CD4-positive, alpha-beta T cell treated with Interleukin-12 subunit alpha and Interleukin-12 subunit beta, for 1 hour (primary cell): ENCODE results near the gene MDH1.
A peak's percentile ranks its signal among the peaks of the same experiment; 100 is the strongest.
"Not testable (repeated sequence)": the region's sequence is repeated elsewhere in the genome, so short reads cannot be mapped to it uniquely, and the experiment has no call there.

Experiments
- DNase-seq: peaks from one replicate; pipeline ENCODE4 v3.0.0-alpha.2; 2020

Gene MDH1

GRCh38 chr2:63588385-63589147, at the start of gene MDH1, which contains the start of gene WDPCP:
MDH1 (plus strand) TSS chr2:63588963; CDS start chr2:63589044, 81 bp downstream.
WDPCP (minus strand) TSS chr2:63588477; CDS start chr2:63588271, 206 bp downstream.
- peak; percentile 96 for DNase-seq

GRCh38 chr2:63539416-63540162, 49.2 kb upstream of the MDH1 start:
- DNase-seq = no peak

GRCh38 chr2:63544017-63544627, 44.6 kb upstream of the MDH1 start:
- DNase-seq = no peak

- DNase-seq = no peak
Measured at GRCh38 chr2:63545023-63545422, 43.7 kb upstream of the MDH1 start.

- no peak for DNase-seq
Measured at GRCh38 chr2:63553049-63553448, 35.7 kb upstream of the MDH1 start.

- DNase-seq = no peak
Measured at GRCh38 chr2:63555299-63555698, 33.5 kb upstream of the MDH1 start.

GRCh38 chr2:63555931-63556330, 32.8 kb upstream of the MDH1 start:
- no peak for DNase-seq

- DNase-seq = not testable (repeated sequence)
Measured at GRCh38 chr2:63557819-63558218, 30.9 kb upstream of the MDH1 start.

GRCh38 chr2:63558922-63559321, 29.8 kb upstream of the MDH1 start:
- DNase-seq = not testable (repeated sequence)

- DNase-seq = no peak
Measured at GRCh38 chr2:63562751-63563150, 26.0 kb upstream of the MDH1 start.

GRCh38 chr2:63569740-63570139, 19.0 kb upstream of the MDH1 start:
- no peak for DNase-seq

GRCh38 chr2:63571291-63571690, 17.5 kb upstream of the MDH1 start:
- no peak for DNase-seq

- no peak for DNase-seq
Measured at GRCh38 chr2:63572001-63572400, 16.8 kb upstream of the MDH1 start.

GRCh38 chr2:63573026-63573425, 15.7 kb upstream of the MDH1 start:
- DNase-seq = not testable (repeated sequence)

- not testable (repeated sequence) for DNase-seq
Measured at GRCh38 chr2:63573726-63574345, 14.9 kb upstream of the MDH1 start.

- DNase-seq = no peak
Measured at GRCh38 chr2:63576546-63576945, 12.2 kb upstream of the MDH1 start.

GRCh38 chr2:63578767-63579166, 10.0 kb upstream of the MDH1 start:
- DNase-seq = no peak

GRCh38 chr2:63580651-63581297, 8.0 kb upstream of the MDH1 start:
- no peak for DNase-seq

GRCh38 chr2:63581298-63581961, 7.3 kb upstream of the MDH1 start:
- no peak for DNase-seq

- DNase-seq = no peak
Measured at GRCh38 chr2:63582873-63583272, 5.9 kb upstream of the MDH1 start.

GRCh38 chr2:63587814-63588384, 864 bp upstream of the MDH1 start:
- DNase-seq = peak; percentile 0
